H1 (cell line): ENCODE data around the gene CBLB. TPM values are rescaled to one million over a fixed set of nuclear protein-coding genes. Genes with fewer than 3 reads are reported as not detected.

Experiments used
- CTCF ChIA-PET: fragments of 300-600 bp; sonication (Branson Sonifier 250); formaldehyde crosslinking; loops from one replicate; lab custom pipeline; 2021; ENCODE audit not compliant: partially characterized antibody; lab: Charles Lee
- POLR2A ChIA-PET: fragments of 300-600 bp; sonication (Branson Sonifier 250); formaldehyde crosslinking; loops from one replicate; lab custom pipeline; 2021; ENCODE audit warnings: inconsistent platforms; ENCODE audit not compliant: partially characterized antibody; lab: Charles Lee
- DNase-seq, 2 experiments: peaks; one replicate each; pipeline versions ENCODE4 v3.0.0 to v3.0.0-alpha.2; 2010 to 2022; ENCODE audit warnings: low spot score in 2 of 2, low read depth in 1 of 2, mixed read lengths in 1 of 2
- FAIRE-seq: peaks from 2 replicates; lab custom pipeline; 2011; peaks lifted over from hg19 to GRCh38; lab: Jason Lieb, UNC
- H2AFZ ChIP-seq: 2 replicates; pipeline ENCODE4 v1.8.1; 2012; ENCODE audit warnings: low read length, inconsistent platforms
- H2AK5ac ChIP-seq: 2 replicates; pipeline ENCODE4 v1.6.1; 2013; ENCODE audit warnings: low read depth, low read length
- H2BK120ac ChIP-seq: replicated peaks from 2 replicates; pipeline ENCODE3; 2013; ENCODE audit warnings: low read depth, low read length, inconsistent platforms
- H2BK12ac ChIP-seq: 2 replicates; pipeline ENCODE4 v1.6.1; 2013; ENCODE audit warnings: low read depth, low read length
- H2BK15ac ChIP-seq: 2 replicates; pipeline ENCODE4 v1.6.1; 2013; ENCODE audit warnings: low read length
- H2BK20ac ChIP-seq: 2 replicates; pipeline ENCODE4 v1.6.1; 2013; ENCODE audit warnings: low read length
- H2BK5ac ChIP-seq: 2 replicates; pipeline ENCODE4 v1.6.1; 2013; ENCODE audit warnings: low read depth, low read length
- H3K14ac ChIP-seq: 2 replicates; pipeline ENCODE4 v1.6.1; 2013; ENCODE audit warnings: inconsistent platforms; ENCODE audit not compliant: insufficient read length
- H3K18ac ChIP-seq: 2 replicates; pipeline ENCODE4 v1.6.1; 2013; ENCODE audit warnings: low read length; ENCODE audit errors: extremely low read depth
- H3K23ac ChIP-seq: 2 replicates; pipeline ENCODE4 v1.6.1; 2013; ENCODE audit warnings: inconsistent platforms; ENCODE audit not compliant: insufficient read length
- H3K23me2 ChIP-seq: 2 replicates; pipeline ENCODE4 v1.6.1; 2013; ENCODE audit warnings: low read depth, low read length
- H3K27ac ChIP-seq: 2 replicates; pipeline ENCODE4 v1.6.1; 2011; ENCODE audit warnings: low read depth, low read length, inconsistent platforms
- H3K27me3 ChIP-seq, 4 experiments: replicated peaks in 1 of 4; 1 replicate in 1 of 4; 2 replicates in 3 of 4; pipeline versions ENCODE4 v1.6.1 to v1.8.1; 2011 to 2013; ENCODE audit warnings: low read length in 3 of 4, mild to moderate bottlenecking in 3 of 4, inconsistent platforms in 2 of 4, mixed read lengths in 2 of 4, moderate library complexity in 1 of 4; ENCODE audit not compliant: control insufficient read depth in 3 of 4, insufficient read depth in 3 of 4; ENCODE audit errors: extremely low read depth in 1 of 4
- H3K36me3 ChIP-seq, 4 experiments: 2 replicates each; pipeline versions ENCODE4 v1.6.1 to v1.8.1; 2011 to 2013; ENCODE audit warnings: mild to moderate bottlenecking in 4 of 4, low read length in 3 of 4, moderate library complexity in 2 of 4, control low read depth in 1 of 4, inconsistent platforms in 1 of 4; ENCODE audit not compliant: insufficient read depth in 4 of 4, control insufficient read depth in 2 of 4
- H3K4ac ChIP-seq: replicated peaks from 2 replicates; pipeline ENCODE3; 2013; ENCODE audit warnings: low read length, low read depth, mixed read lengths, inconsistent platforms; ENCODE audit not compliant: insufficient read length
- H3K4me1 ChIP-seq, 4 experiments: replicated peaks in 1 of 4; 1 replicate in 1 of 4; 2 replicates in 3 of 4; pipeline versions ENCODE4 v1.6.1 to v1.8.1; 2011 to 2013; ENCODE audit warnings: low read length in 3 of 4, inconsistent platforms in 2 of 4, mixed read lengths in 1 of 4; ENCODE audit not compliant: insufficient read depth in 4 of 4, control insufficient read depth in 3 of 4
- H3K4me2 ChIP-seq, 2 experiments: 2 replicates each; pipeline versions ENCODE4 v1.6.1 to v1.8.1; 2011 to 2013; ENCODE audit warnings: low read depth in 2 of 2, low read length in 2 of 2, control low read depth in 1 of 2, inconsistent platforms in 1 of 2, mild to moderate bottlenecking in 1 of 2; ENCODE audit not compliant: insufficient read depth in 1 of 2
- H3K4me3 ChIP-seq, 4 experiments: fragments of 200-600, 300-600 bp in 1 of 4; sonication (generic), shearing (Covaris generic), sonication (Bioruptor Twin) in 1 of 4; 2 replicates each; pipeline versions ENCODE4 v1.5.1 to v1.8.1; 2011 to 2016; ENCODE audit warnings: low read length in 4 of 4, low read depth in 3 of 4, control low read depth in 2 of 4, inconsistent platforms in 2 of 4, mild to moderate bottlenecking in 2 of 4, mixed read lengths in 1 of 4, moderate library complexity in 1 of 4; ENCODE audit not compliant: insufficient read depth in 2 of 4; ENCODE audit errors: extremely low read depth in 1 of 4
- H3K56ac ChIP-seq: replicated peaks from 2 replicates; pipeline ENCODE3; 2013; ENCODE audit warnings: low read depth, mild to moderate bottlenecking, mixed read lengths, low read length, inconsistent platforms; ENCODE audit not compliant: insufficient read length
- H3K79me1 ChIP-seq: 2 replicates; pipeline ENCODE4 v1.6.1; 2013; ENCODE audit warnings: low read depth, low read length, control low read depth
- H3K79me2 ChIP-seq, 2 experiments: 2 replicates each; pipeline versions ENCODE4 v1.6.1 to v1.8.1; 2012 to 2013; ENCODE audit warnings: low read length in 2 of 2, mild to moderate bottlenecking in 2 of 2, inconsistent platforms in 1 of 2; ENCODE audit not compliant: insufficient read depth in 2 of 2, control insufficient read depth in 1 of 2
- H3K9ac ChIP-seq, 4 experiments: replicated peaks in 1 of 4; 1 replicate in 1 of 4; 2 replicates in 3 of 4; pipeline versions ENCODE4 v1.6.1 to v1.8.1; 2011 to 2013; ENCODE audit warnings: low read depth in 3 of 4, low read length in 3 of 4, control low read depth in 2 of 4, mild to moderate bottlenecking in 2 of 4, moderate library complexity in 2 of 4, inconsistent platforms in 1 of 4; ENCODE audit errors: extremely low read depth in 1 of 4
- H3K9me3 ChIP-seq, 2 experiments: 2 replicates each; pipeline versions ENCODE4 v1.6.1 to v1.8.1; 2012 to 2013; ENCODE audit warnings: mild to moderate bottlenecking in 2 of 2, moderate library complexity in 2 of 2, control low read depth in 1 of 2, inconsistent platforms in 1 of 2, low read depth in 1 of 2, low read length in 1 of 2, mixed read lengths in 1 of 2; ENCODE audit not compliant: insufficient read depth in 2 of 2
- H4K20me1 ChIP-seq, 2 experiments: replicated peaks in 1 of 2; 2 replicates each; pipeline versions ENCODE3 to v1.8.1; 2011 to 2013; ENCODE audit warnings: inconsistent platforms in 2 of 2, low read length in 2 of 2, mild to moderate bottlenecking in 1 of 2; ENCODE audit not compliant: insufficient read depth in 2 of 2, control insufficient read depth in 1 of 2
- H4K5ac ChIP-seq: 2 replicates; pipeline ENCODE4 v1.6.1; 2013; ENCODE audit warnings: low read length, low read depth, mixed read lengths, inconsistent platforms; ENCODE audit not compliant: insufficient read length
- H4K8ac ChIP-seq: 2 replicates; pipeline ENCODE4 v1.8.0; 2013; ENCODE audit warnings: mild to moderate bottlenecking, moderate library complexity, low read length, inconsistent platforms; ENCODE audit not compliant: insufficient read depth; ENCODE audit errors: extremely low read depth
- H4K91ac ChIP-seq: replicated peaks from 2 replicates; pipeline ENCODE3; 2013; ENCODE audit warnings: low read length, mixed read lengths, inconsistent platforms; ENCODE audit not compliant: insufficient read length
- BCL11A ChIP-seq, 2 experiments: IDR thresholded peaks; one replicate each; pipeline ENCODE4 v1.6.1; 2011; ENCODE audit warnings: low read depth in 2 of 2, low read length in 2 of 2, mild to moderate bottlenecking in 2 of 2
- BRCA1 ChIP-seq: IDR thresholded peaks from 2 replicates; pipeline ENCODE4 v1.6.1; 2012; ENCODE audit warnings: low read depth, low read length, improper control_type of control experiment
- EGR1 ChIP-seq: IDR thresholded peaks from 2 replicates; pipeline ENCODE4 v1.6.1; 2011; ENCODE audit warnings: low read depth, low read length, borderline replicate concordance
- FOSL1 ChIP-seq: IDR thresholded peaks from 2 replicates; pipeline ENCODE4 v1.6.1; 2011; ENCODE audit warnings: mild to moderate bottlenecking, low read depth, low read length, moderate library complexity; ENCODE audit not compliant: insufficient read depth
- GTF2F1 ChIP-seq: IDR thresholded peaks from 2 replicates; pipeline ENCODE4 v1.6.1; 2012; ENCODE audit warnings: low read depth, low read length, improper control_type of control experiment, borderline replicate concordance
- JUN ChIP-seq: IDR thresholded peaks from 2 replicates; pipeline ENCODE4 v1.6.1; 2011; ENCODE audit warnings: low read depth, mild to moderate bottlenecking, improper control_type of control experiment, low read length
- MAFK ChIP-seq: IDR thresholded peaks from 2 replicates; pipeline ENCODE4 v1.6.1; 2012; ENCODE audit warnings: low read depth, mild to moderate bottlenecking, improper control_type of control experiment, low read length
- NRF1 ChIP-seq: IDR thresholded peaks from 2 replicates; pipeline ENCODE4 v1.6.1; 2011; ENCODE audit warnings: mild to moderate bottlenecking, low read depth, low read length, improper control_type of control experiment
- TAF7 ChIP-seq: optimal IDR thresholded peaks from 2 replicates; pipeline ENCODE3; 2011; ENCODE audit warnings: low read depth, mild to moderate bottlenecking, inconsistent platforms, low read length, moderate library complexity, borderline replicate concordance
- TBP ChIP-seq: IDR thresholded peaks from 2 replicates; pipeline ENCODE4 v1.6.1; 2011; ENCODE audit warnings: low read depth, low read length, improper control_type of control experiment
- polyA plus RNA-seq, 7 experiments: library from polyadenylated mRNA; depleted of rRNA in 3 of 7; stranded (reverse) in 5 of 7; unstranded in 2 of 7; fragments of >200 nt in 5 of 7; fragments of 200-250 nt in 2 of 7; gene quantifications; 1 replicate in 5 of 7; 2 replicates in 1 of 7; 4 replicates in 1 of 7; pipeline versions ENCODE4 v1.2.1 to v1.2.3, GENCODE V29; 2011 to 2013; ENCODE audit warnings: missing spikeins in 2 of 7, mixed read lengths in 2 of 7
- total RNA-seq: library from RNA; stranded (reverse); fragmentation: NEBNext Ultra II Directional; extraction: Animal tissue kit (Norgen Biotek cat#: 25700); gene quantifications from 2 replicates; pipeline ENCODE4 v1.2.1, GENCODE V29; 2021

The CBLB gene
- total and polyA plus RNA-seq, 2 of the 8 experiments (the other 6 are each of a cell fraction or from before 2014, with no cell fraction given), result 14.5 to 26.0 TPM

DNA sequence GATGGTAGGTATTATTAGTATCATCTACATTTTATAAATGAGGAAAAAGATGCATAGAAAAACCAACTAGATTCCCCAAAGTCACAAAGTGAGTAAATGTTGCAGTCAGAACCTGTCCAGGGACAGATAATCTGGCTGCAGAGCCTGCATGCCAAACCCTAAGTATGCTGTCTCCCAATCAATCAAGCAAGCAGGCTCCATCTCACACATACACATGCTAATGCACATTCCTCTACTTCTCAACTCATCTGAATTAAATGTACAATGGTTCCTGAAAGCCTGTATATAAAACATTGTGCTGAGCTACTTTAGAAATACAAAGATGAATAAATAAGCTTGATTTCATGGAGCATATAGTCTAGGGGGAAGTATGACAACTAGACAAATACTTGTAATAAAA, 101.0 kb downstream of the CBLB start:
- no peak overlapping the region for H2AFZ ChIP-seq
- H3K36me3 ChIP-seq, result peaks cover 0 to 10% (median 0%) of the 10 kb centered on the region in 4 experiments; a peak in 4 of 8 replicates
- H2BK12ac ChIP-seq, result no peak overlapping the region
- H3K18ac ChIP-seq, result no peak overlapping the region
- H2BK20ac ChIP-seq, result no peak overlapping the region
- no peak overlapping the region for H4K91ac ChIP-seq
- no peaks in the 10 kb centered on the region for H3K23me2 ChIP-seq
- no peak overlapping the region for H3K9ac ChIP-seq
- H2AK5ac ChIP-seq, result no peak overlapping the region
- H3K56ac ChIP-seq, result no peak overlapping the region
- peaks cover 6 to 11% of the 10 kb centered on the region in 2 experiments for H3K9me3 ChIP-seq
- no peak overlapping the region for H4K8ac ChIP-seq
- H2BK15ac ChIP-seq, result no peak overlapping the region
- CTCF ChIA-PET, result interaction anchor here (0.6 kb wide), 1 partner anchor 690 kb away, joined by 3 read pairs; no protein-coding TSS in a partner anchor
- no peak overlapping the region for H4K5ac ChIP-seq
- H3K14ac ChIP-seq, result no peak overlapping the region
- peaks cover 0 to 21% of the 10 kb centered on the region in 2 experiments; a peak in 2 of 4 replicates for H3K79me2 ChIP-seq
- no peak overlapping the region for H3K4me2 ChIP-seq
- no peak for DNase-seq
- H3K4ac ChIP-seq, result no peak overlapping the region
- H2BK120ac ChIP-seq, result no peak overlapping the region
- peaks cover 0 to 3% (median 1%) of the 10 kb centered on the region in 4 experiments; a peak in 2 of 7 replicates for H3K4me1 ChIP-seq
- no peaks in the 10 kb centered on the region for H4K20me1 ChIP-seq
- FAIRE-seq, result no peak
- H3K23ac ChIP-seq, result no peak overlapping the region
- POLR2A ChIA-PET, result no interaction called here
- H2BK5ac ChIP-seq, result no peak overlapping the region
- no peaks in the 10 kb centered on the region for H3K27me3 ChIP-seq
- H3K79me1 ChIP-seq, result no peaks in the 10 kb centered on the region; the same call in 1 of the 2 replicates
- H3K27ac ChIP-seq, result no peak overlapping the region
- H3K4me3 ChIP-seq, result no peak overlapping the region
- TF ChIP-seq MAFK, result no peak
- no peak for TF ChIP-seq TBP
- no peak for TF ChIP-seq BRCA1
- TF ChIP-seq TAF7, result no peak
- TF ChIP-seq EGR1, result no peak
- TF ChIP-seq JUN, result no peak
- TF ChIP-seq NRF1, result no peak
- no peak for TF ChIP-seq BCL11A (IDR thresholded peaks at IDR 0.05; ENCODE audit: low read depth in 2 of 2, low read length in 2 of 2)
- no peak for TF ChIP-seq GTF2F1
- TF ChIP-seq FOSL1, result no peak
